ENCODE results near the gene PRCD.

GRCh38 chr17:76511668-76512365 is 28.0 kb upstream of the PRCD start:
- no peak for TF ChIP-seq POLR2A (IDR thresholded peaks at IDR 0.05; ENCODE audit: low read length)
- no peak for TF ChIP-seq GATA1 (IDR thresholded peaks at IDR 0.05; ENCODE audit: low read depth, low read length)

All from erythroblast (primary cell).